Fibroblast of villous mesenchyme (primary cell): ENCODE data around the gene CSN2. TPM values are rescaled to one million over a fixed set of nuclear protein-coding genes. Genes with fewer than 3 reads are reported as not detected.

ENCODE experiments used
- DNase-seq: peaks from one replicate; pipeline ENCODE4 v3.0.0-alpha.2; 2010; ENCODE audit warnings: low read depth
- H3K4me3 ChIP-seq: 2 replicates; pipeline ENCODE4 v1.5.1; 2011; ENCODE audit warnings: low read depth, mild to moderate bottlenecking, low read length
- CTCF ChIP-seq: IDR thresholded peaks from 2 replicates; pipeline ENCODE4 v1.5.1; 2012; ENCODE audit warnings: low read depth, mild to moderate bottlenecking, low read length; ENCODE audit not compliant: insufficient read depth
- total RNA-seq: library from RNA; depleted of rRNA; stranded (reverse); fragments of >200 nt; gene quantifications from 2 replicates; pipeline ENCODE4 v1.2.3, GENCODE V29; 2012

The CSN2 gene
- total RNA-seq, result not detected in 2 replicates

- TF ChIP-seq CTCF, result no peak
- no peak within 1 kb of the TSS for H3K4me3 ChIP-seq
- no peak for DNase-seq
Measured at GRCh38 chr4:69965628-69966027, at the start of gene CSN2. CSN2 (minus strand) TSS chr4:69965728; CDS start chr4:69960995, 4,733 bp downstream.

- DNase-seq, result no peak
- no peak for TF ChIP-seq CTCF
- H3K4me3 ChIP-seq, result no peak overlapping the region
Measured at GRCh38 chr4:70008771-70009170, 43.2 kb upstream of the CSN2 start.

DNA sequence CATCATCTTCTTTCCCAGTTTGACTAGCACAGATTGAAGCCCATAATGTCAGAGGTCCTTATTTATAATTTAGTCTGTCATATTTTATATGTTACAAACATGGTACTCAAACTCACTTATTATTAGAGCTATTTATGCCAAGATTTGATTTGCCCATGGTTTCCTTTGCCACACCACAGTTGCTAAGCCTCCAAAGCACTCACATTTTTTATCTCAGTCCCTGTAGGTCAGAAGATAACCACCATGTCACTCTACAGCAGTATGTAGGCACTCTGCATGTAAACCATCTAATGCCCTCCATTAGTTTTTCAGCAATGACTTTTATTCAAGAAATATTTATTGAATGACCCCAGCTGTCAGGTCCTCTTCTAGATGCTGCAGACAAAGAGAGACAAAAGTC is 37.0 kb upstream of the CSN2 start:
- no peak for TF ChIP-seq CTCF
- H3K4me3 ChIP-seq, result no peak overlapping the region
- no peak for DNase-seq

DNA sequence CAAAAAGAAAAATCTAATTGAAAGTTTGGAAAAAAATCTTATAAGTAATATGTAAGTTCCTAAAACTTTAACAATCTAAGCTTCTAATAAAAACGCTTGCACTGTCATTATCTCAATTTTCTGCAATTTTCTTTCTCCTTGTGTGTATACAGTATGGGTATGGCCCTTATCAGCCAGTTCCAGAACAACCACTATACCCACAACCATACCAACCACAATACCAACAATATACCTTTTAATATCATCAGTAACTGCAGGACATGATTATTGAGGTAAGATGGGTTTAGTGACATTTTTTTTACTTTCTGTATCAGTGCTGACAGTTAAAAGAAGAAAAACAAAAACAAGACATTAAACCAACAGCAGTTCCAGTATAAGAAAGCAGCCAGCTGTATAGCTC is 35.2 kb upstream of the CSN2 start:
- no peak for DNase-seq
- no peak for TF ChIP-seq CTCF
- no peak overlapping the region for H3K4me3 ChIP-seq

DNA sequence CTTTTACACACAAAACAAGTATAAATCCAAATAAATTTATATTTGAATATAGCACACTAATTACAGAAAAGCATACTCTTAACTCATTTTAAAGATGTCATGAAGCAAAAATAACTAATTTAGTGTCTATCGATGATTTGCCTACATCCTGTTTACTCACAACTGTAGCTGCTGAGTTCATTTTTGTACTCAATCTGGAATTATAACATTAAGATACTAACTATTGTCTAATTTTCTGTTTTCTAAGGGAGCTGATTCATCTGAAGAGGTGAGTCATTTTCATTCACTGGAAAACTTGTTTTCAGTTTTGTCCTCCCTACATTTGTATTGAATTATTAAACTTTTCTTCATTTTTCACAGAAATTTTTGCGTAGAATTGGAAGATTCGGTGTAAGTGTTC is 33.9 kb upstream of the CSN2 start:
- no peak for DNase-seq
- no peak for TF ChIP-seq CTCF
- H3K4me3 ChIP-seq, result no peak overlapping the region

DNA sequence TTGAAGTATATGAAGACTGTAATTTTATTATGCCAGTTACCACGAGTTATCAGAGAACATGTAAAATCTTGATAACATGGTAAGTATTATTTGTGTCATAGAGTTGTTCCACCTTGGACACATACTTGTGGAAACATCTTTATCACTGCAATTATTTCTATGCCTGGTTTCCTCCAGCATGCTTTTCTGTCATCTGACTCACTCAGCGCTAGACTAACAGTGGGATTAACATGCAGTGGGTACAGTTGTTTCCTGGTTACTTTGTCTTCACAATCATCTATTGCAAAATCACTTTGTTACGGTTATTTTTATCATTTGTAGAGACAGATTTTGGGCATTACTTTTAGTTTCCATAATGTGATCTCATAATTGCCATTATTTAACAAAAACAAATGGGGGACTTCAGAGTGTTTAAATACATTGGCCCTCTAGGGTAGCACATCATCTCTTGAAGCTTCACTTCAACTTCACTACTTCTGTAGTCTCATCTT is 30.0 kb upstream of the CSN2 start, which contains the start of gene STATH:
Gene STATH (plus strand): TSS at position 441 of the 491 bp plus-strand sequence. CDS start 2,472 bp downstream, outside the sequence.
- TF ChIP-seq CTCF, result no peak
- no peak for DNase-seq
- no peak within 1 kb of the TSS for H3K4me3 ChIP-seq

- no peak for TF ChIP-seq CTCF
- no peak for DNase-seq
- H3K4me3 ChIP-seq, result no peak overlapping the region
Measured at GRCh38 chr4:69994782-69995181, 29.3 kb upstream of the CSN2 start.
